ENCODE data around the gene NECTIN4. TPM values are rescaled to one million over a fixed set of nuclear protein-coding genes. Genes with fewer than 3 reads are reported as not detected.

NECTIN4 gene
- total and polyA plus RNA-seq, 2 of the 13 experiments (the other 11 are each of a cell fraction or from before 2014, with no cell fraction given), result 5.9 to 12.4 TPM

- TF ChIP-seq PLSCR1 (CRISPR knock-in tag; IDR thresholded peaks at IDR 0.05; ENCODE audit: borderline replicate concordance) (0 out of 2 replicates have a peak, but pooled peaks have one; percentile 60), SOX13 (IDR thresholded peaks at IDR 0.05) (no peak), SOX13 (CRISPR knock-in tag; conservative IDR thresholded peaks at IDR 0.05 in 1 of 2, IDR thresholded peaks at IDR 0.05 in 1 of 2) (peak in 1 of 2 experiments; percentile 56; a peak in 1 of 4 replicates), FLYWCH1 (CRISPR knock-in tag; IDR thresholded peaks at IDR 0.05) (no peak), ZNF709 (CRISPR knock-in tag; IDR thresholded peaks at IDR 0.05) (0 out of 2 replicates have a peak, but pooled peaks have one; percentile 29), ZHX1 (CRISPR knock-in tag; IDR thresholded peaks at IDR 0.05; ENCODE audit: low read depth) (0 out of 2 replicates have a peak, but pooled peaks have one; percentile 33), POLR2A (IDR thresholded peaks at IDR 0.05; ENCODE audit: insufficient read depth in 1 of 2, low read depth in 2 of 2, low read length in 2 of 2) (0 out of 4 replicates have a peak, but pooled peaks of 1 of the 2 experiments have one; percentile 3), ZNF296 (CRISPR knock-in tag; conservative IDR thresholded peaks at IDR 0.05) (peak; percentile 24; the same call in 1 of the 2 replicates), ZSCAN5A (CRISPR knock-in tag; IDR thresholded peaks at IDR 0.05; ENCODE audit: borderline replicate concordance) (no peak), ZFY (CRISPR knock-in tag; IDR thresholded peaks at IDR 0.05) (peak; percentile 49), ZBTB33 (CRISPR knock-in tag; IDR thresholded peaks at IDR 0.05) (0 out of 2 replicates have a peak, but pooled peaks have one; percentile 10), RXRB (CRISPR knock-in tag; IDR thresholded peaks at IDR 0.05; ENCODE audit: borderline replicate concordance) (0 out of 2 replicates have a peak, but pooled peaks have one; percentile 12), PHF21A (CRISPR knock-in tag; IDR thresholded peaks at IDR 0.05) (peak; percentile 51; the same call in 1 of the 2 replicates), FOXC1 (CRISPR knock-in tag; IDR thresholded peaks at IDR 0.05; ENCODE audit: borderline replicate concordance) (no peak), ZNF839 (CRISPR knock-in tag; IDR thresholded peaks at IDR 0.05; ENCODE audit: borderline replicate concordance) (no peak), ZNF687 (CRISPR knock-in tag; IDR thresholded peaks at IDR 0.05) (peak; percentile 84), ZNF263 (CRISPR knock-in tag; IDR thresholded peaks at IDR 0.05) (no peak)
Measured at GRCh38 chr1:161072751-161073449, 16.5 kb downstream of the NECTIN4 start (continued).

Measured in HepG2 (cell line).